ENCODE measurements around the gene KPNA1. TPM values are rescaled to one million over a fixed set of nuclear protein-coding genes. Genes with fewer than 3 reads are reported as not detected.

The KPNA1 gene
- polyA plus RNA-seq, 4 donors = 10.5 to 33.0 (median 11.9) TPM

DNA sequence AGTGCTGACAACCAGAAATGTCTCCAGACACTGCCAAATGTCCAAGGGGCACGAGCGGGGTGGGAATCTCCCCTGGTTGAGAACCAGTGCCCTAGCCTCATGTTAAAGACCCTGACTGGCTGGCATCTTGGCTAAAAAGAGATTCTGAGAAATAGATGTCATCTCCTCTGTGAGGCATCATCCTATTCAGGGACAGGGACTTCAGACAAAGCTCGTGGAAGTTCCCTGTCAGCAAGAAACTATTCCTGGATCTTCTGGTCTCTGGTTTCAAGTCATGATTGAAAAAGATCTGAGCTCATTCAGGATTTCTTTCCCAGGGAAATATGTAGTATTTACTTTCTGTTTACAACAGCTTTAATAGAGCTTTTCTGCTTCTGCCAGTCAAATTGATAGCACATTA lies 109.7 kb downstream of the KPNA1 start:
- 81 to 92% (median 91%) methylated on average over 3 of the region's 3 CpGs for WGBS, 3 donors
- Histone ChIP-seq H3K27me3 (ENCODE audit: control insufficient read depth in 3 of 3, insufficient read depth in 3 of 3, low read length in 3 of 3) (no peaks in the 10 kb centered on the region), H3K27ac (ENCODE audit: low read depth in 1 of 3, low read length in 2 of 3) (no peak overlapping the region), H3K4me3 (ENCODE audit: low read depth in 1 of 3, low read length in 3 of 3) (no peak overlapping the region), H3K36me3 (ENCODE audit: control insufficient read depth in 3 of 3, insufficient read depth in 2 of 3, low read depth in 1 of 3, low read length in 3 of 3) (peaks cover 3 to 19% (median 15%) of the 10 kb centered on the region in 3 donors), H3K4me1 (ENCODE audit: control insufficient read depth in 3 of 3, insufficient read depth in 2 of 3, low read depth in 1 of 3, low read length in 2 of 3) (no peaks in the 10 kb centered on the region), H3K9me3 (ENCODE audit: control insufficient read depth in 2 of 2, insufficient read depth in 1 of 2, low read depth in 1 of 2, low read length in 1 of 2) (no peaks in the 10 kb centered on the region)
- DNase-seq (no peak), FAIRE-seq (no peak)

DNA sequence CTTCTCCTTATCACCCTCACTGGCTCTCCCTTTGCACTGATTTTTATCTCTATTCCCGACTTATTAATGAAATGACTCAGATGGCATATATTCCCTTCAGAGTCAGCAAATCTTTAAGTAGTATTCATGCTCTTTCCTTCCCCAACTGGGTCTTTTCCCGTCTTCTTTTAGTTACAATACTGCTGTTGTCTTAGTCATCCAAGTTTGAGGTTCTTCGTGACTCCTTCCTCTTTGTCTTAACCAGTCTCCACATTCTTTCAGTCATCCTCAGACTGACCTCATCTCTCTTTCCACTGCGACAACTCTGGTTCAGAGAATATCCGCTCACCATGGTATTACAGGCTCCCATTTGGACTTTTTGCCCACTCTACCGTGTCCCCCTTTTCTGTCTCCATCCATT lies 111.2 kb downstream of the KPNA1 start:
- no peak overlapping the region for H3K27ac ChIP-seq (ENCODE audit: low read depth in 1 of 3, low read length in 2 of 3)
- DNase-seq (no peak), FAIRE-seq (no peak)
- peaks cover 3 to 13% (median 11%) of the 10 kb centered on the region in 3 donors for H3K36me3 ChIP-seq (ENCODE audit: control insufficient read depth in 3 of 3, insufficient read depth in 2 of 3, low read depth in 1 of 3, low read length in 3 of 3)
- no peaks in the 10 kb centered on the region for H3K27me3 ChIP-seq (ENCODE audit: control insufficient read depth in 3 of 3, insufficient read depth in 3 of 3, low read length in 3 of 3)
- H3K4me1 ChIP-seq (ENCODE audit: control insufficient read depth in 3 of 3, insufficient read depth in 2 of 3, low read depth in 1 of 3, low read length in 2 of 3) = no peaks in the 10 kb centered on the region
- no peaks in the 10 kb centered on the region for H3K9me3 ChIP-seq (ENCODE audit: control insufficient read depth in 2 of 2, insufficient read depth in 1 of 2, low read depth in 1 of 2, low read length in 1 of 2)
- H3K4me3 ChIP-seq (ENCODE audit: low read depth in 1 of 3, low read length in 3 of 3) = no peak overlapping the region
- WGBS, 3 donors = 86 to 88% (median 87%) methylated on average over 6 of the region's 6 CpGs

DNA sequence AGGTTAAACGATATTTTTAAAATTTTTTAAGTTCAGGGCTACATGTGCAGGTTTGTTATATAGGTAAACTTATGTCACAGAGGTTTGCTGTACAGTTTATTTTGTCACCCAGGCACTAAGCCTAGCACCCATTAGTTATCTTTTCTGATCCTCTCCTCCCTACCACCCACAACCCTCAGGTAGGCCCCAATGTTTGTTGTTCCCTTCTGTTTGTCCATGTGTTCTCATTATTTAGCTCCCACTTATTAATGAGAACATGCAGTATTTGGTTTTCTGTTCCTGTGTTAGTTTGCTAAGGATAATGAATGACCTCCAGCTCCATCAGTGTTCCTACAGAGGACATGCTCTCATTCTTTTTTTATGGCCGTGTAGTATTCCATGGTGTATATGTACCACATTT lies 115.8 kb downstream of the KPNA1 start:
- FAIRE-seq (no peak), DNase-seq (no peak)
- Histone ChIP-seq H3K4me3 (ENCODE audit: low read depth in 1 of 3, low read length in 3 of 3) (no peak overlapping the region), H3K27me3 (ENCODE audit: control insufficient read depth in 3 of 3, insufficient read depth in 3 of 3, low read length in 3 of 3) (no peaks in the 10 kb centered on the region), H3K9me3 (ENCODE audit: control insufficient read depth in 2 of 2, insufficient read depth in 1 of 2, low read depth in 1 of 2, low read length in 1 of 2) (no peaks in the 10 kb centered on the region), H3K4me1 (ENCODE audit: control insufficient read depth in 3 of 3, insufficient read depth in 2 of 3, low read depth in 1 of 3, low read length in 2 of 3) (no peaks in the 10 kb centered on the region), H3K36me3 (ENCODE audit: control insufficient read depth in 3 of 3, insufficient read depth in 2 of 3, low read depth in 1 of 3, low read length in 3 of 3) (peaks cover 0 to 3% (median 0%) of the 10 kb centered on the region in 3 donors), H3K27ac (ENCODE audit: low read depth in 1 of 3, low read length in 2 of 3) (no peak overlapping the region)
- WGBS, 3 donors = 97 to 100% (median 99%) methylated on average over 2 of the region's 2 CpGs

DNA sequence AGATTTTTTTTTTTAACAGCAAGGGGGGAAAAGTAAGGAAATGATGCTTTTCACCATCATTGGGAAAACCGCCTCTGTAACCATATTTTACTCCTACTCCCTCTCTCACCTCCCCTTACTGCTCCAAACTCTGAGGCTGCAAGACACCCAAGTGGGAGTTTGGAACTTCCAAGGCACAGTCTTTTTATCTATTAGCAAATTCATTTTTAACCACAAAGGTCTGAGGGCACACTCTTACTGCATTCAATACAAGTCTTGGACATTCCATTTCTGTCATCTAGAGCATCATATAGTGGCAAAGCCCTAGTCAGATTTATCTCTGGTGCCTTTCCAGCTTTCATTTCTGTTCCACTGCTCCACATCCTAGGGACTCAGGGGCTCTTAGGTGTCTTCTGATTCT lies 117.5 kb downstream of the KPNA1 start:
- no peaks in the 10 kb centered on the region for H3K9me3 ChIP-seq (ENCODE audit: control insufficient read depth in 2 of 2, insufficient read depth in 1 of 2, low read depth in 1 of 2, low read length in 1 of 2)
- no peaks in the 10 kb centered on the region for H3K27me3 ChIP-seq (ENCODE audit: control insufficient read depth in 3 of 3, insufficient read depth in 3 of 3, low read length in 3 of 3)
- WGBS, 3 donors = 89 to 100% (median 95%) methylated on average over 1 of the region's 1 CpG
- DNase-seq (no peak), FAIRE-seq (no peak)
- H3K4me1 ChIP-seq (ENCODE audit: control insufficient read depth in 3 of 3, insufficient read depth in 2 of 3, low read depth in 1 of 3, low read length in 2 of 3) = peaks cover 0 to 2% (median 0%) of the 10 kb centered on the region in 3 donors
- no peak overlapping the region for H3K4me3 ChIP-seq (ENCODE audit: low read depth in 1 of 3, low read length in 3 of 3)
- H3K27ac ChIP-seq (ENCODE audit: low read depth in 1 of 3, low read length in 2 of 3) = no peak overlapping the region
- H3K36me3 ChIP-seq (ENCODE audit: control insufficient read depth in 3 of 3, insufficient read depth in 2 of 3, low read depth in 1 of 3, low read length in 3 of 3) = peaks cover 0 to 5% (median 0%) of the 10 kb centered on the region in 3 donors

GRCh38 chr3:122396511-122396910 lies 118.2 kb downstream of the KPNA1 start:
- Histone ChIP-seq H3K4me1 (ENCODE audit: control insufficient read depth in 3 of 3, insufficient read depth in 2 of 3, low read depth in 1 of 3, low read length in 2 of 3) (peaks cover 0 to 2% (median 0%) of the 10 kb centered on the region in 3 donors), H3K27ac (ENCODE audit: low read depth in 1 of 3, low read length in 2 of 3) (no peak overlapping the region), H3K9me3 (ENCODE audit: control insufficient read depth in 2 of 2, insufficient read depth in 1 of 2, low read depth in 1 of 2, low read length in 1 of 2) (no peaks in the 10 kb centered on the region), H3K27me3 (ENCODE audit: control insufficient read depth in 3 of 3, insufficient read depth in 3 of 3, low read length in 3 of 3) (no peaks in the 10 kb centered on the region), H3K36me3 (ENCODE audit: control insufficient read depth in 3 of 3, insufficient read depth in 2 of 3, low read depth in 1 of 3, low read length in 3 of 3) (peaks cover 0 to 5% (median 0%) of the 10 kb centered on the region in 3 donors), H3K4me3 (ENCODE audit: low read depth in 1 of 3, low read length in 3 of 3) (no peak overlapping the region)
- no peak for DNase-seq
- FAIRE-seq = no peak

DNA sequence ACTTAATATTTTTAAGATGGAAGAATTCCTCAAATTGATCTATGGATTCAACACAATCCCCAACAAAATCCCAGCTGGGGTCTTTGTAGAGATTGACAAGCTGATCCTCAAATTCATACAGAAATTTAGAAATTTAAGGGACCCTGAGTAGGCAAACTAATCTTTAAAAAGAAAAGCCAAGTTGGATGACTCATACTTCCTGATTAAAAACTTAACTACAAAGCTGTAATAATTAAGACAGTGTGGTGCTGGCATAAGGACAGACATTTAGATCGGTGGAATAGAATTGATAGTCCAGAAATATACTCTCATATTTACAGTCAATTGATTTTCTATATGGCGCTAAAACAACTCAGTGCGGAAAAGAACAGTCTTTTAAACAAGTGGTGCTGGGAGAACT lies 119.2 kb downstream of the KPNA1 start:
- no peaks in the 10 kb centered on the region for H3K27me3 ChIP-seq (ENCODE audit: control insufficient read depth in 3 of 3, insufficient read depth in 3 of 3, low read length in 3 of 3)
- H3K4me1 ChIP-seq (ENCODE audit: control insufficient read depth in 3 of 3, insufficient read depth in 2 of 3, low read depth in 1 of 3, low read length in 2 of 3) = peaks cover 0 to 2% (median 0%) of the 10 kb centered on the region in 3 donors
- no peak overlapping the region for H3K4me3 ChIP-seq (ENCODE audit: low read depth in 1 of 3, low read length in 3 of 3)
- 62 to 65% (median 65%) methylated on average over 3 of the region's 3 CpGs for WGBS, 3 donors
- DNase-seq (no peak), FAIRE-seq (no peak)
- no peak overlapping the region for H3K27ac ChIP-seq (ENCODE audit: low read depth in 1 of 3, low read length in 2 of 3)
- H3K36me3 ChIP-seq (ENCODE audit: control insufficient read depth in 3 of 3, insufficient read depth in 2 of 3, low read depth in 1 of 3, low read length in 3 of 3) = peaks cover 0 to 5% (median 0%) of the 10 kb centered on the region in 3 donors
- no peaks in the 10 kb centered on the region for H3K9me3 ChIP-seq (ENCODE audit: control insufficient read depth in 2 of 2, insufficient read depth in 1 of 2, low read depth in 1 of 2, low read length in 1 of 2)

- H3K4me3 ChIP-seq (ENCODE audit: low read depth in 1 of 3, low read length in 3 of 3) = no peak overlapping the region
- no peak overlapping the region for H3K27ac ChIP-seq (ENCODE audit: low read depth in 1 of 3, low read length in 2 of 3)
- no peaks in the 10 kb centered on the region for H3K27me3 ChIP-seq (ENCODE audit: control insufficient read depth in 3 of 3, insufficient read depth in 3 of 3, low read length in 3 of 3)
- H3K9me3 ChIP-seq (ENCODE audit: control insufficient read depth in 2 of 2, insufficient read depth in 1 of 2, low read depth in 1 of 2, low read length in 1 of 2) = no peaks in the 10 kb centered on the region
- 59 to 83% (median 76%) methylated on average over 1 of the region's 1 CpG for WGBS, 3 donors
- H3K36me3 ChIP-seq (ENCODE audit: control insufficient read depth in 3 of 3, insufficient read depth in 2 of 3, low read depth in 1 of 3, low read length in 3 of 3) = peaks cover 0 to 5% (median 0%) of the 10 kb centered on the region in 3 donors
- H3K4me1 ChIP-seq (ENCODE audit: control insufficient read depth in 3 of 3, insufficient read depth in 2 of 3, low read depth in 1 of 3, low read length in 2 of 3) = peaks cover 0 to 2% (median 0%) of the 10 kb centered on the region in 3 donors
- DNase-seq = no peak
- no peak for FAIRE-seq
Measured at GRCh38 chr3:122394173-122394572, 120.6 kb downstream of the KPNA1 start.

- Histone ChIP-seq H3K4me3 (ENCODE audit: low read depth in 1 of 3, low read length in 3 of 3) (no peak overlapping the region), H3K4me1 (ENCODE audit: control insufficient read depth in 3 of 3, insufficient read depth in 2 of 3, low read depth in 1 of 3, low read length in 2 of 3) (peaks cover 0 to 2% (median 0%) of the 10 kb centered on the region in 3 donors), H3K27me3 (ENCODE audit: control insufficient read depth in 3 of 3, insufficient read depth in 3 of 3, low read length in 3 of 3) (no peaks in the 10 kb centered on the region), H3K9me3 (ENCODE audit: control insufficient read depth in 2 of 2, insufficient read depth in 1 of 2, low read depth in 1 of 2, low read length in 1 of 2) (no peaks in the 10 kb centered on the region), H3K27ac (ENCODE audit: low read depth in 1 of 3, low read length in 2 of 3) (no peak overlapping the region), H3K36me3 (ENCODE audit: control insufficient read depth in 3 of 3, insufficient read depth in 2 of 3, low read depth in 1 of 3, low read length in 3 of 3) (peaks cover 0 to 5% (median 0%) of the 10 kb centered on the region in 3 donors)
- WGBS, 3 donors = 42 to 45% (median 42%) methylated on average over 2 of the region's 2 CpGs
- FAIRE-seq (no peak), DNase-seq (peak; percentile 39 to 43)
Measured at GRCh38 chr3:122392868-122393844, 121.6 kb downstream of the KPNA1 start.

All from small intestine (tissue), 7 donors.